HG02885 (cell line): ENCODE measurements around the gene ARHGAP24.
"Not testable (repeated sequence)": the region's sequence is repeated elsewhere in the genome, so short reads cannot be mapped to it uniquely, and the experiment has no call there.

Experiments
- ATAC-seq: cut with Tn5 transposase; IDR thresholded peaks from one replicate; pipeline ENCODE4 v1.9.1; 2021; ENCODE audit warnings: mild to moderate bottlenecking; ENCODE audit not compliant: unreplicated experiment, poor library complexity

ARHGAP24 gene

DNA sequence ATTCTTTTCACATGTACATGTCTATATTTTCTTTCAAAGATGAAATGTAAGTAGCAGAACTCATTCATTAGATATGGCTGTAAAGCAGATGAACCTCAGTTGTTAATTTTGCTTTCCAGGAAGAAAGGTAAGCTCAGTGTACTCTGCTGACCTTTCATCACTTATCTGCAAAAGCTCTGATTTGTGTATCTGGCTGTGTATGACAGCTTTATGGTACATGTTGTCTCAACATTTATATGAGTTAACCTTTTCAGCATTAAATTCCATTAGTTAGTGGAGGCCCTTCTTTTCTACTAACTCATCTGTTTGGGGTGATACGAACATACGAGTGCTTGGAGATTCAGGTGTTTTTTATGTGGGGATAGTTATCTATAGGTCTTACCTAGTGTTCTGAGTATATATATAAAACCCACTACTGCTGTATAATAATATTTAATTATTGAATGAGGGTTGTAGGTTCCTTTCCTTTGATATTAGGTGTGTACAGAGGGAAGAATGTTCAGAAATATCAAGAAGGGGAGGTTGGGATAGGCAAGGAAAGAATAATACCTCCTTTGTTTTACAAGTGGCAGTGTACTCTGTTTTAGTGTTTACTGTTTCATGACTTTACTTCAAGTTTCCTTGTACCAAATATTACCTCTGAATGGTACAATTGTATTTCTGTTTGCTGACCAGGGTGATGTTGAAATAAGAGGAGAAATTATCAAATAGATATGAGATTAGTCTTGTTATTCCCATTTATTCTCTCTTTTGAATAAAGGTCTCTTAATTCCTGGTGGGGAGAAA is 395.5 kb downstream of the ARHGAP24 start:
- no peak for ATAC-seq

DNA sequence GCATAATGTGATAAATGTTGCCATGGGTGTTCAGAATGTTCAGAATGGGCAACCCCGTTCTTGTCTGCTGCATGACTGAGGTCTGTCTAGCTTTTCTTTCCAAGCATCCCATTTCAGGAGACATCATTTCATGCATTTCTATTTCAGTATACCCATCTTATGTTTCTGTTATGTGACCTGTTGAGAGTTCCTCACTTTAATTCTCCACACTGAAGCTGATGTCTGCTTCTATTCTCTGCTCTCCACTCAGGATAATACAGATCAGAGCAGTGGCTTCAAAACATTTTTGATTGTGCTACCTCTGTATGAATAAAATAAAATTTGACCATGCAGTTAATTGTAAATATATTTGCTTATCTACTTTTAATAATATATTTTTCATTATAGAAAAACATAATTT is 398.6 kb downstream of the ARHGAP24 start:
- ATAC-seq, result no peak

DNA sequence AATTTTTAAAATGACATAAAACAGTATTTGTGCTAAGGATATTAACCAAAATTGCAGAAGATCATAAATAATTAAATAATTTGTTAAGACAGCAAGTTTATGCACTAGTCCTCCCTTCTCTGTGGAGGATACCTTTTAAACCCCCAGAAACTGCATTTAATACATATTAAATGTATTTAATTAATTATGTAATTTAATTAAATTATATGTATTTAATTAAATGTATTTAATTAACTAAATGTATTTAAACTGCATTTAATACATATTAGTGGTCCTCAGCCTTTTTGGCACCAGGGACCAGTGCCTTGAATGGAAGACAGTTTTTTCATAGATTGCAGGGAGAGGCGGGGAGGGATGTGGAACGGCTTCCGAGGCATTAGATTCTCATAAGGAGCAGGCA is 404.6 kb downstream of the ARHGAP24 start:
- ATAC-seq, result no peak

DNA sequence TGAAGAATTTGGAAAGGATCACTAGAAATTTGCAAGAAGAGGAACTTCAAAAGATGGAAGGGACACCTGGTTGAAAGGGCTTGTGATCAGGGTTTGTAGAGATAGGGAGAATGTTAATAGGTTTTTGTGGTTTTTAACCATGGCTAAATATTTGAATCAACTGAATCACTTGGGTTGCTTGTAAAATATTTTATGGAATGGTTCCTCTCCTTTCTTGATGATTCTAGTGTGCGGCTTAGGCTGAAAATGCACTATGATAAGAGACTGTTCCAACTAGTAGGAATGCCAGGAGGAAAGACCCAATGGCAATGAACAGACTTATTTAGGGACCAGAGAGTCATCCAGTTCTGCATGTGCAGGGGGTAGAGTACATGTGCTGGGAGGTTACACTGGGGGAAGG is 408.2 kb downstream of the ARHGAP24 start:
- no peak for ATAC-seq

DNA sequence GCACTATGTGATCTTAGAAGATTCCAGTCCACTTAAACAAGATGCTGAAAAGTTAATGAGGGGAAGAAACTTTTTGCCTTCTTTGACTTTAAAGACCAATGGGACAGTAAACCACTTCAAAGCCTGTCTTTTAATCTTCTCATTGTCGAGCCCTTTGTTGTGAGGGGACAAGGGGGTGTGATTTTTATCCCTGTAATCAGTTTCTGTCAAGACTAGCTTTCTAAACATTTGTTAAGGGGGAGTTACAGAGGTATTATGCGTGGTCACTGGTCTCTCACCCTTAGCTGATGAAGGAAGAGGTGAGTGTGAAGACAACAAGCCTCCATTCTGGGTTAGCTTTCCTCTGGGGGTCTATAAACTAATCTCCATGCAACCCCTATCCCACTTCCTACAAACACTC is 409.3 kb downstream of the ARHGAP24 start:
- no peak for ATAC-seq

DNA sequence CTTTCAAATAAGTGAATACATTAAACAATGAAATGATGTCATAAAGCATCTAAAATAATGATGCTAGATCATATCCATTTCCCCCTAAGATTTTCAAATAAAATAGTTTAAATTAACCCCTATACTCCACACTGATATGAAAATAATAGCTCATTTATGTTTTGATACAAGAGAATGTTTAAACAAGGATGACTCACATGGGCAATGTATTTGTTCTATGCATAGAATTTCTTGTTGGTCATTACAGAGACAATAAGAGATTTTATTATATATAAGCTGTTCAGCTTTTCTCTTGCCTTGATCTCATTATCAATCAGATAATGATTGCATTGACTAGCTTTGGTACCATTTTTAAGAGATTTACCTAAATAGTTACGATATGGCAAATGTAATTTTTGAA is 411.7 kb downstream of the ARHGAP24 start:
- ATAC-seq, result no peak

DNA sequence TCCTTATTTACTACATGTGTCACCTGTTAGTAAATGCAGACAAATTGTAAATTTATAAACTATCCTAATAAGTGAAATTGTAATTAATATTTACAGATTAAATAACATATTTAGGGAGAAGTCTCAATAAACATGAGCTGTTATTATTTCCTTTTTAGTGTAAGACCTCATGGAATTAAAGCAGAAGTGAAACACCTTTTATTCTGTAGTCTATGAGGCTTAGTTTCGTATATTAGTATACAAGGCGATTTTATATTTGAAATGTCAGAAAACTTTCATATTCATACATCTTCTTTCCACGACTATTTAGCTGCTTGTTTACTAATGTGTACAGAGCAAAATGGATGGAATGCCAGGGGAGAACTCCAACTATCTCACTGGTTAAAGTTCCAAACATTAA is 414.4 kb downstream of the ARHGAP24 start:
- ATAC-seq, result no peak

DNA sequence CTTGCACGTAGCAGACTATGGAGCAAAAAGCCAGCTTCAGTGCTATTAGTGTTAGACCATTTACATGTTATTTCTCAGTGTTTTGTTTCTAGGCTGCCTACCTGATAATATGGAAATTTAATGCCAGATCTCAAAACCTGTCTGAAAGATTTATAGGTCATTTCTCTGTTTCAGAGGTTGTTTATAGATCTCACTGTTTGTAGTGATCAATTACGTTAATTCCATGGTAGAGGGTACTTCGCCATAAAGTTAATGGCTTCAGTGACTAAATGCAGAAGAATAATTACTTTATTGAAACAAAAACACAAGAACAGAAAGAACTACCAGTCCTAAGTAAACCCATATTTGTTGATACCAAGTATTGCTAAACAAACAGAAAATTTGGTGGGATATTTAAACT is 420.8 kb downstream of the ARHGAP24 start:
- no peak for ATAC-seq

DNA sequence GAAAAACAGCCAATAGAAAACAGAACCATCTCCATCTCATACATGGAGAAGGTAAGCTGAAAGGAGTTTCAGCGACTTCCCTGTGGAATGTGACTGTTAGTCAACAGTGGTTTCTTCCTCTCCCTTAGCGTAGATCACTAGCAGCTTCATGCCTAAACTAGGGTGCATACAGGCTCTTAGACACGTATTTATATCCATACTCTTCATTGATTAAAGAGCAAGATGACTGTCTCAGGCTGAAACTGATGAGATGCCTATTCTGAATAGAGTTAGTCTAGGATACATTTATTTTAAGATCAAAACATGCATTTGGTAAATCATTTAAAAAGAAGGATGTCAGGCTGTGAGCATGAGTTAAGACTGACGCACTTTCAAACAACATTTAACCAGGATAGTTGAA is 423.3 kb downstream of the ARHGAP24 start:
- ATAC-seq, result no peak

DNA sequence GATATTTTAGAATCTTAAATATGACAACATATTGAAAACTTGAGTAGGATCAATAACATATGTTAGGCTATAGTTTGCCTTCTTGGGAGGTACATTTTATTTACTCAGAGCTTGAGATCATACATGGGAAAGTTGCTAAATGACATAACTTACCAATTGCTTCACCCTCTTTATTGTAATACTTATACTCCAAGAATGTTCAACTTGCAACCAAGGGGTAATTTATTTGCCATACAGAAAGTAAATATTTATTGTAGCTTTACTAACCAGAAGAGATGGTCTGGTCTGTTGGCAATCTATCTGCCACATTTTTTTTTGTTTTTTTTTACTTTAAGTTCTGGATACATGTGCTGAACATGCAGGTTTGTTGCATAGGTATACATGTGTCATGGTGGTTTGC is 426.6 kb downstream of the ARHGAP24 start:
- no peak for ATAC-seq

DNA sequence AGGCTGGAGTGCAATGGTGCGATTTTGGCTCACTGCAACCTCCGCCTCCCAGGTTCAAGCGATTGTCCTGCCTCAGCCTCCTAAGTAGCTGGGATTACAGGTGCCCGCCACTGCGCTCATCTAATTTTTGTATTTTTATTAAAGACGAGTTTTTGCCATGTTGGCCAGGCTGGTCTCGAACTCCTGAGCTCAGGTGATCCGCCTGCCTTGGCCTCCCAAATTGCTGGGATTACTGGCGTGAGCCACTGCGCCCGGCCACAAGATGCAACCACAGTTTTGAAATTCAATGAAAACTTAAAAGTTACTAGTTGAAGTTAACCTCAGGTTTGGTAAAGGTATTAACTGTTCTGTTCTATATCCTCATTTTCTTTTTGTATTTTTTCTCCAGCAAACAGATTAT is 427.7 kb downstream of the ARHGAP24 start:
- not testable (repeated sequence) for ATAC-seq

DNA sequence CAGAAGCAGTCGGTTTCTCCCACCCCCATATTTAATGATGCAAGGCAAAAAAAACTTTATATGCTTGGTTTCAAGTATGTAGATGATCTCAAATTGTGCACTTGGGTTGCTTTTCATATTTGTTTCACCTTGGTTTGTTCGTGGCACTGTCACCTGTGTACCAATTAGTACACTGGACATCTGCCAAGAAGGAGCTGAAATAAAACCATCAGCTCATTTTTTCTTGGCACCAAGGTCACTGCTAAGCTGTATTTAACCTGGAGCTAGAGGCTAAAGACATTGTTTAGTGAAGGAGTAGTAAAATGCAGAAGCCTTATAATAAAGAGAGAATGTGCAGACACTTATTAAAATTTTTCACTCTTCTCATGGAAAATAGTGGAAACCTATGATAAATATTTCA is 430.8 kb downstream of the ARHGAP24 start:
- ATAC-seq, result no peak

DNA sequence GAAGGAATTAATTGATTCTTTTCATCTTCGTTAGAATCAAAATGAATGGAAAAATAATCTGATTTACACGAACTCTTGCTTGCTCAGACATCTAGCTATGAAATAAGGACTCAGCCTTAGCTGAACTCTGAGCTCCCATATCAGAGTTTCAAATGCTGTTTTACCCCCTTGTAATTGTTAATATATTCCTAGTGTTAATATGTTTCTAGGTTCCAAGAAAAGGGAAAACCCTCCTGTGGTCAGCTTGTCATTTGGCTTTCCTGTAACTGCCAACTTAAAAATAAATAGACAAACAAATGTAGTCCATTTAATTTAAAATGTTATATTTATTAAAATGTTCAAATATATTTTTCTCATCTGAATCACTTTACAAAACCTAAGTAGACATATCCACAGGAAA is 432.1 kb downstream of the ARHGAP24 start:
- no peak for ATAC-seq

DNA sequence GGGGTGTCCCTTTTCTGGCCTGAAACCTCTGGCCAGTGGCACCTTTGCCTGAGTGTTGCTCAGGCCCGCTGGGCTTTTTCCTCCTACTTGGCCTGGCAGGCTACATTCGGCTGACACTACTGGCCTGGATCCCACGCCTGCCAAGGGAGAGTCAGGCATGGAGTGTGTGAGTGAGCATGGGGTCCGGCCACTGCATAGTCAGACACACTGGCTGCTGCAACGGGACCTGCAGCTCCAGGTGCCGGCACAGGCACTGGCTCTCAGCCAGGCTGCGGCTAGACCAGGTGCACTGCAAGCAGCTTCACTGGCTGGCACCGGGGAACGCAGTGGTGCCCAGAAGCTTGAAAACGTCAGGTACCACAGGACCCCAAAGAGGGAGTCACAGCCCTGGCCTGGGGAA is 434.9 kb downstream of the ARHGAP24 start:
- no peak for ATAC-seq

DNA sequence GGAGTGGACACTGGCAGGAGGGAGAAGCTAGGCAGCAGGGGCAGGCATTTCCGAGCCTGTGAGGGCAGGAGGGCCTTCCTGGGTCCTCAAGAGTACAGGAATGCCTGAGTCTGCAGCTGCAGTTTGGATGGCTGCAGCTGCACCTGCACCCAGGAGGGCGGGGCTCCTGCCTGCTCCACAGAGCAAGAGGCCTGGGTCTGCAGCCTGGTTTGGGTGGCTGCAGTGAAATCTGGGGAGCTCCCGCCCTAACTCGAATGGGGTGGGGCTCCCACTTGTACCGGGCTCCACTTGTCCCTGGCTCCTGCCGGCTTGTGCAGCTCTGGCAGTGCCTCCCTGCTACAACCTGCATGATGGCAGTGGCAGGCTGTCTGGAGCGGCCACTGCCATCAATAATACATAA is 436.0 kb downstream of the ARHGAP24 start:
- no peak for ATAC-seq

DNA sequence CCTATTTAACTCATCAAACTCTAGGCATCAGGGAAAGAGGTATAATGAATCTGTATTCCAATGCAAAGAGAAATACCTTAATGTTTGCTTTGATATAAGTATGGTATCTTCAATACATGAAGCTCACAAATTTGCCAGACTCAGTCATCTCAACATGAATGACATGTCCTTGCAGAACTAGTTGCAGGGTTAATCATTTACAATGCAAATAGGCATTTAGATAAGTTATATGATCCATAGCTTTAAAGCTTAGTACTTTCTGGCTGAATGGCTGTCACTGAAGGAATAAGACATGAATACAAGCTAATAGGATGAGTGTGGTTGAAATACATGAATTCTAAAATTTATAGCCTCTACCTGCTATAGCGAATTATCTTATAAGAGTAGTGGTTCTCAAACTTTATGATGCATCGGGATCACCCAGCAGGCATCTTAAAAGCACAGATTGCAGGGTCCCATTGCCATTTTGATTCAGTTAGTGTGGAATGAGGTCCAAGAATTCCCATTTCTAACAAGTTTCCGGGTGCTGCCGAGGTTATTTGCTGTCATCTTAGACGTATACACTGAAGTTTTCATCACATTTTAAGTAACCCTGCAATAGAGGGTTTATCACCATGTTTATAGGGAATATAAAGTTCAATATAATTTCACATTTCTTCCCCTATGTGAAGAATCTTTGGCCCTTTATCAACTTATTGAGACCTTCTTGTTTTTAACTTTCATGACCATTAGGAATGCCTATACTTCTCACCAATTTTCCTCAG is 439.2 kb downstream of the ARHGAP24 start:
- ATAC-seq, result no peak

DNA sequence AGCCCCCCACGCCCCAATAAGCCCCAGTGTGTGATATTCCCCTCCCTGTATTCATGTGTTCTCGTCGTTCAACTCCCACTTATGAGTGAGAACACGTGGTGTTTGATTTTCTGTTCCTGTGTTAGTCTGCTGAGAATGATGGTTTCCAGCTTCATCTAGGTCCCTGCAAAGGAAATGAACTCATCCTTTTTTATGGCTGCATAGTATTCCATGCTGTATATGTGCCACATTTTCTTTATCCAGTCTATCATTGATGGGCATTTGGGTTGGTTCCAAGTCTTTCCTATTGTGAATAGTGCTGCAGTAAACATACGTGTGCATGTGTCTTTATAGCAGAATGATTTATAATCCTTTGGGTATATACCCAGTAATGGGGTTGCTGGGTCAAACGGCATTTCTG is 440.6 kb downstream of the ARHGAP24 start:
- ATAC-seq, result not testable (repeated sequence)

DNA sequence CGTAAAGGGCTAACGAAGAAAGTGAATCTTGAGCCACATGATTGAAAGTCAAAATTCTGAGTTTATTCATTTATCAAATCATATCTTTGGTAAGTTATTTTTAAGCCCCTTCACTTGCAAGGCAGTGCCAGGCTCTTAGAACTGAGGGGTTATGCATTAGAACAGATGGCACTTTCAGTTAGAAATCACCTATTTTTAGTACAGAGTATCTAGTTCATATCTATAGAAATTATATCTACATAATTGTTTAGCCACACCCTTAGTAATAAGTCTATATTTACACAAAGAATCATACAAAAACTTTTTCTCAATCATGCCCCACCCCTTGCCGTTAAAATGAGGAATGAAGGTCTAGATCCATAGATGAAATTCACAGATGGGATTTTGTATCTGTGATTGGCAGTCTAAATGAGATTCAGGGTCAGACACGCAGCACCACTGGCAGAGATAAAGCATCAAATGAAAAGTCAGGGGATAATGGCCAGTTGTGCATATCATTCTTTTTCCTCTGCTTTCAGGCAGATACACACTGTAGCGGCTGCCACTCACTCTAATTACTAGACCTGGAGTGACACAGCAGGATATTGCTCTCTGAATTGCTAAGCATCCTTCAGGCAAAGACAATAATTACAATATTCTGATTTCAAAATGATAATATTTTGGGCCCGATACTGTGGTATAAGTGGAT is 444.4 kb downstream of the ARHGAP24 start:
- ATAC-seq, result no peak

DNA sequence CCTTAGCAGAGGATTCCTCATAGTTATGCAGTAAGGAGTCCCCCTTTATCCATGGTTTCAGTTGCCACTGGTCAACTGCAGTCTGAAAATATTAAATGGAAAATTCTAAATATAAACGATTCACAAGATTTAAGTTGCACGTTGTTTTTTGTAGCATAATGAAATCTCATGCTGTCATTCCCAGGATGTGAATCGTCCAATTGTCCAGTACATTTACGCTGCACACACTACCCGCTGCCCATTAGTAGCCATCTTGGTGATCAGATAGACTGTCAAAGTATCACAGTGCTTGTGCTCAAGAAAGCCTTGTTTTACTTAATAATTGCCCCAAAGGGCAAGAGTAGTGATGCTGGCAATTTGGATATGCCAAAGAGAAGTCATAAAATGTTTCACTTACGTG is 450.1 kb downstream of the ARHGAP24 start:
- ATAC-seq, result no peak

DNA sequence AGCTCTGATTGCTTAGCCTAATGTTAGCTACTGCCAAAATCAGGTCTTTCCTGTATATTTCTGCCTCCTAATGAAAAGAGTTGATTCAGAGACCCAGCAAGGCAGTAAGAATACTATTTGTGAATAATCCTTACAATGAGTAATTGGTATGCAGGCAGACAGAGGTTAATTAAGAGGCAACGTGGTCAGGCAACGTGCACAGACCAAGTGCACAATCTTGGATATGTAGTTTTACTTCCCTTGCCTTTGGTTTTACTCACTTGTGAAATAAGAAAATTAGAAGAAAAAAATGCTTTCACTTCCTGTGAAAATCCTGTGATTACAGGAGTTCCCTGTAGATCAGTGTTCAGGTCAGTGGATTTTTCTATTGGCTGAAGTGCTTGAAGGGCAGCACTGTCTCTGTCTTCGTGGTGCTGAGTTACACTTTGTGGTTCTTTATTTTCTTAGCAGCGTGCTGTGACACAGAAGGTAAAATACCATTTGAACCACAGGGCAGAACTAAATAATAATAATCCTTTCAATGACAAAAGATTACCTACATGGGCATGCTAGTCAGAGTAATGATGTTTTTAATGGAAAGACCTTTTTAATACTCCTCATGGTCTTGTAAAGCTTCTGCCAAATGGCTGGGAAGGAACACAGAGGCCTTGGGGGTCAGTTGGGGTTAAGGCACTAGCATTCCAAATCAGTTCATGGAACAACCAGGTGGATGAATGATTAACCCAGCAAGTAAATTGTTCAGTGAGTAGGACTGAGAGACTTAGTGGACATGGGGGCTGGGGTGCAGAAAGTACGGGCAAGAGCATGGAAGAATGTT is 454.0 kb downstream of the ARHGAP24 start:
- ATAC-seq, result no peak
